ENCODE measurements around the gene PIP5K1A. TPM values are rescaled to one million over a fixed set of nuclear protein-coding genes. Genes with fewer than 3 reads are reported as not detected.
"Not testable (repeated sequence)": the region's sequence is repeated elsewhere in the genome, so short reads cannot be mapped to it uniquely, and the experiment has no call there.

Gene PIP5K1A
- total RNA-seq, 4 donors from 2014 or later = 42.8 to 80.1 (median 49.9) TPM

GRCh38 chr1:151194894-151195594 is 3.3 kb upstream of the PIP5K1A start:
- peak; percentile 57 for ATAC-seq
- H3K4me1 ChIP-seq = peaks cover 0 to 28% (median 4%) of the 10 kb centered on the region in 3 donors
- 68 to 70% methylated on average over 5 to 12 of the region's 17 CpGs for WGBS, 2 donors (ENCODE audit: low coverage in 1 of 2)
- H3K9me3 ChIP-seq, H3K27me3 ChIP-seq, H3K4me3 ChIP-seq, H3K36me3 ChIP-seq: not testable (repeated sequence)
- H3K27ac ChIP-seq = peak overlapping the region in 3 of 4 donors; percentile 29 to 93 (median 89)
- TF ChIP-seq POLR2AphosphoS5 (IDR thresholded peaks at IDR 0.05) = peak; percentile 60

DNA sequence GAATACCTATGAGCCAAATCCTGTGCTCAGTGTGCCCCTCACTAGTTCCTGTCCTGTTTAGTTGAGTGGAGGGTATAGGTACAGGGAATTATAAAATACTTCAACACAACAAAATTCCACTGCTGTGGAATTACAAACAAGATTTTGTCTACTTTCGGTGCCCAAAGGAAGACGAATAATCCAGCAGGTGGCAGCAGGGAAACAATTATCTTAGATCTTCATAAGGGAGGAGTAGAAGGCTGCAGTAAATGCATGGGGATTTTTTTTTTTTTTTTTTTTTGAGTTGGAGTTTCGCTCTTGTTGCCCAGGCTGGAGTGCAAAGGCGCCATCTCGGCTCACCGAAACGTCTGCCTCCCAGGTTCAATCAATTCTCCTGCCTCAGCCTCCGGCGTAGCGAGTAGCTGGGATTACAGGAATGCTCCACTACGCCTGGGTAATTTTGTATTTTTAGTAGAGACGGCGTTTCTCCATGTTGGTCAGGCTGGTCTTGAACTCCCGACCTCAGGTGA is 2.0 kb upstream of the PIP5K1A start:
- peak; percentile 21 for ATAC-seq
- WGBS, 2 donors (ENCODE audit: low coverage in 1 of 2) = 0 to 17% methylated on average over 1 to 11 of the region's 14 CpGs
- Histone ChIP-seq H3K9me3 (no peaks in the 10 kb centered on the region), H3K27ac (peak overlapping the region; percentile 38 to 93 (median 76)), H3K4me3 (peak overlapping the region in 1 of 2 donors; percentile 20), H3K36me3 (no peaks in the 10 kb centered on the region), H3K27me3 (no peaks in the 10 kb centered on the region), H3K4me1 (peaks cover 5 to 33% (median 10%) of the 10 kb centered on the region in 3 donors)
- TF ChIP-seq, protein P1, sequence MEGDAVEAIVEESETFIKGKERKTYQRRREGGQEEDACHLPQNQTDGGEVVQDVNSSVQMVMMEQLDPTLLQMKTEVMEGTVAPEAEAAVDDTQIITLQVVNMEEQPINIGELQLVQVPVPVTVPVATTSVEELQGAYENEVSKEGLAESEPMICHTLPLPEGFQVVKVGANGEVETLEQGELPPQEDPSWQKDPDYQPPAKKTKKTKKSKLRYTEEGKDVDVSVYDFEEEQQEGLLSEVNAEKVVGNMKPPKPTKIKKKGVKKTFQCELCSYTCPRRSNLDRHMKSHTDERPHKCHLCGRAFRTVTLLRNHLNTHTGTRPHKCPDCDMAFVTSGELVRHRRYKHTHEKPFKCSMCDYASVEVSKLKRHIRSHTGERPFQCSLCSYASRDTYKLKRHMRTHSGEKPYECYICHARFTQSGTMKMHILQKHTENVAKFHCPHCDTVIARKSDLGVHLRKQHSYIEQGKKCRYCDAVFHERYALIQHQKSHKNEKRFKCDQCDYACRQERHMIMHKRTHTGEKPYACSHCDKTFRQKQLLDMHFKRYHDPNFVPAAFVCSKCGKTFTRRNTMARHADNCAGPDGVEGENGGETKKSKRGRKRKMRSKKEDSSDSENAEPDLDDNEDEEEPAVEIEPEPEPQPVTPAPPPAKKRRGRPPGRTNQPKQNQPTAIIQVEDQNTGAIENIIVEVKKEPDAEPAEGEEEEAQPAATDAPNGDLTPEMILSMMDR (IDR thresholded peaks at IDR 0.05) = peak in 3 of 4 experiments; percentile 69 to 76 (median 70)
- TF ChIP-seq EP300 (IDR thresholded peaks at IDR 0.05) = no peak

GRCh38 chr1:151197863-151198253 is 494 bp upstream of the PIP5K1A start:
- H3K36me3 ChIP-seq = peaks cover 0 to 9% of the 10 kb centered on the region in 2 donors
- TF ChIP-seq POLR2AphosphoS5 (IDR thresholded peaks at IDR 0.05) = no peak
- TF ChIP-seq EP300 (IDR thresholded peaks at IDR 0.05) = no peak
- TF ChIP-seq, protein P1 (IDR thresholded peaks at IDR 0.05) = no peak
- no peak for TF ChIP-seq POLR2A (IDR thresholded peaks at IDR 0.05)
- H3K4me3 ChIP-seq = peak overlapping the region; percentile 71 to 81
- 0 to 2% methylated on average over 5 to 10 of the region's 10 CpGs for WGBS, 2 donors (ENCODE audit: low coverage in 1 of 2)
- H3K27ac ChIP-seq = peak overlapping the region; percentile 70 to 94 (median 91)
- H3K4me1 ChIP-seq = peaks cover 5 to 48% (median 20%) of the 10 kb centered on the region in 3 donors
- no peaks in the 10 kb centered on the region for H3K27me3 ChIP-seq
- no peaks in the 10 kb centered on the region for H3K9me3 ChIP-seq
- ATAC-seq = no peak

- TF ChIP-seq EP300 (IDR thresholded peaks at IDR 0.05) = no peak
- peak; percentile 8 for TF ChIP-seq POLR2AphosphoS5 (IDR thresholded peaks at IDR 0.05)
- TF ChIP-seq, protein P1 (IDR thresholded peaks at IDR 0.05) = no peak
- TF ChIP-seq POLR2A (IDR thresholded peaks at IDR 0.05) = no peak
Observed at GRCh38 chr1:151199873-151200581, 1.7 kb downstream of the PIP5K1A start.

DNA sequence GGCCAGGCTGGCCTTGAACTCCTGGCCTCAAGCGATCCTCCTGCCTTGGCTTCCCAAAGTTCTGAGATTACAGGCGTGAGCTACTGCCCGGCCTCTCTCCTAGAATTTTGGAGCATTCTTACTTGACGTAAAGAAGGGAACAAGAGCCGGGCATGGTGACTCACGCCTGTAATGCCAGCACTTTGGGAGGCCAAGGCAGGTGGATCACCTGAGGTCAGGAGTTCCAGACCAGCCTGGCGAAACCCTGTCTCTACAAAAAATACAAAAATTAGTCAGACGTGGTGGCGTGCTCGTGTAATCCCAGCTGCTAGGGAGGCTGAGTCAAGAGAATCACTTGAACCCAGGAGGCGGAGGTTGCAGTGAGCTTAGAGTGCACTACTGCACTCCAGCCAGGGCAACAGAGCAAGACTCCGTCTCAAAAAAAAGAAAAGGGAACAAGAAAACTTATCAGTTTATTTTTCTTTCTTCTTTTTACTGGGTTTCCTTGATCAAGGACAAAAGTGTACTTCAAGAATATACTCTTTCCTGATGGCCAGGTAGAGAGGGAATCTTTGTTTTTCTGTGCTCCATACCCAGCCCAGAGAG is 7.1 kb downstream of the PIP5K1A start:
- H3K9me3 ChIP-seq, H3K27ac ChIP-seq, ATAC-seq, H3K4me3 ChIP-seq, H3K27me3 ChIP-seq: not testable (repeated sequence)
- peaks cover 0 to 63% of the 10 kb centered on the region in 2 donors for H3K36me3 ChIP-seq
- peaks cover 5 to 75% (median 19%) of the 10 kb centered on the region in 3 donors for H3K4me1 ChIP-seq
- 57 to 98% methylated on average over 1 to 6 of the region's 12 CpGs for WGBS, 2 donors (ENCODE audit: low coverage in 1 of 2)

More at GRCh38 chr1:151199873-151200581, 1.7 kb downstream of the PIP5K1A start:
- H3K9me3 ChIP-seq = no peaks in the 10 kb centered on the region
- H3K4me1 ChIP-seq = peaks cover 5 to 69% (median 20%) of the 10 kb centered on the region in 3 donors
- peaks cover 0 to 20% of the 10 kb centered on the region in 2 donors for H3K36me3 ChIP-seq
- peak; percentile 50 for ATAC-seq
- H3K27ac ChIP-seq = peak overlapping the region; percentile 79 to 94 (median 91)
- peak overlapping the region; percentile 71 to 81 for H3K4me3 ChIP-seq
- 8 to 19% methylated on average over 10 to 11 of the region's 11 CpGs for WGBS, 2 donors (ENCODE audit: low coverage in 1 of 2)
- no peaks in the 10 kb centered on the region for H3K27me3 ChIP-seq
